HepG2 (cell line): ENCODE measurements around the gene CHRNG.

Source experiments
- CTCF ChIP-seq: sonication (generic); formaldehyde crosslinking; IDR thresholded peaks from 2 replicates; pipeline ENCODE4 v1.5.0; 2020; ENCODE audit warnings: mild to moderate bottlenecking, missing genetic modification reagents, moderate library complexity
- EP300 ChIP-seq, 3 experiments: sonication (generic) in 1 of 3; formaldehyde crosslinking in 1 of 3; IDR thresholded peaks; 2 replicates each; pipeline versions ENCODE4 v1.5.1 to v1.6.1; 2011 to 2020; ENCODE audit warnings: low read depth in 2 of 3, low read length in 2 of 3, borderline replicate concordance in 1 of 3, improper control_type of control experiment in 1 of 3, mild to moderate bottlenecking in 1 of 3, missing genetic modification reagents in 1 of 3, moderate library complexity in 1 of 3
- ERF ChIP-seq: IDR thresholded peaks from 2 replicates; pipeline ENCODE4 v1.6.1; 2018; ENCODE audit warnings: missing biosample characterization, missing genetic modification reagents
- GATA4 ChIP-seq: sonication (generic); IDR thresholded peaks from 2 replicates; pipeline ENCODE4 v1.6.1; 2016; ENCODE audit warnings: antibody characterized with exemption, low read depth, borderline replicate concordance
- HDAC6 ChIP-seq: fragments of 200-600 bp; sonication (generic); IDR thresholded peaks from 2 replicates; pipeline ENCODE4 v1.7.0; 2017; ENCODE audit warnings: mild to moderate bottlenecking, antibody characterized with exemption, low read length, low read depth
- HOXA7 ChIP-seq: sonication (generic); formaldehyde crosslinking; IDR thresholded peaks from 2 replicates; pipeline ENCODE4 v1.8.1; 2022; ENCODE audit warnings: mild to moderate bottlenecking, missing genetic modification reagents, moderate library complexity
- KLF16 ChIP-seq, 2 experiments: sonication (generic) in 1 of 2; formaldehyde crosslinking in 1 of 2; IDR thresholded peaks; 2 replicates each; pipeline versions ENCODE4 v1.6.1 to v1.8.0; 2016 to 2023; ENCODE audit warnings: missing genetic modification reagents in 2 of 2, missing compliant biosample characterization in 1 of 2
- POLR2A ChIP-seq, 2 experiments: IDR thresholded peaks; 2 replicates each; pipeline ENCODE4 v1.6.1; 2011; ENCODE audit warnings: low read depth in 2 of 2, low read length in 2 of 2, mild to moderate bottlenecking in 1 of 2, moderate library complexity in 1 of 2; ENCODE audit not compliant: insufficient read depth in 1 of 2
- SOX6 ChIP-seq, 2 experiments: fragments of 450-650 bp in 1 of 2; sonication (generic) in 1 of 2; formaldehyde crosslinking in 1 of 2; IDR thresholded peaks; 2 replicates each; pipeline versions ENCODE4 v1.4.0 to v1.6.1; 2017 to 2020; ENCODE audit warnings: antibody characterized with exemption in 1 of 2, mild to moderate bottlenecking in 1 of 2, missing genetic modification reagents in 1 of 2
- TCF7L2 ChIP-seq: IDR thresholded peaks from 2 replicates; pipeline ENCODE4 v1.6.1; 2011; ENCODE audit warnings: mild to moderate bottlenecking, low read depth, low read length, moderate library complexity
- TMF1 ChIP-seq: sonication (generic); formaldehyde crosslinking; IDR thresholded peaks from 2 replicates; pipeline ENCODE4 v1.8.1; 2022; ENCODE audit warnings: low read depth, missing genetic modification reagents
- ZNF121 ChIP-seq: sonication (generic); formaldehyde crosslinking; IDR thresholded peaks from 2 replicates; pipeline ENCODE4 v1.5.0; 2020; ENCODE audit warnings: mild to moderate bottlenecking, missing genetic modification reagents
- ZSCAN22 ChIP-seq: sonication (generic); formaldehyde crosslinking; IDR thresholded peaks from 2 replicates; pipeline ENCODE4 v1.4.0; 2020; ENCODE audit warnings: mild to moderate bottlenecking, missing genetic modification reagents
- TF ChIP-seq, protein P1 (sequence below): sonication (generic); formaldehyde crosslinking; conservative IDR thresholded peaks from 2 replicates; pipeline ENCODE4 v1.4.0; 2020; ENCODE audit warnings: missing genetic modification reagents

DNA sequence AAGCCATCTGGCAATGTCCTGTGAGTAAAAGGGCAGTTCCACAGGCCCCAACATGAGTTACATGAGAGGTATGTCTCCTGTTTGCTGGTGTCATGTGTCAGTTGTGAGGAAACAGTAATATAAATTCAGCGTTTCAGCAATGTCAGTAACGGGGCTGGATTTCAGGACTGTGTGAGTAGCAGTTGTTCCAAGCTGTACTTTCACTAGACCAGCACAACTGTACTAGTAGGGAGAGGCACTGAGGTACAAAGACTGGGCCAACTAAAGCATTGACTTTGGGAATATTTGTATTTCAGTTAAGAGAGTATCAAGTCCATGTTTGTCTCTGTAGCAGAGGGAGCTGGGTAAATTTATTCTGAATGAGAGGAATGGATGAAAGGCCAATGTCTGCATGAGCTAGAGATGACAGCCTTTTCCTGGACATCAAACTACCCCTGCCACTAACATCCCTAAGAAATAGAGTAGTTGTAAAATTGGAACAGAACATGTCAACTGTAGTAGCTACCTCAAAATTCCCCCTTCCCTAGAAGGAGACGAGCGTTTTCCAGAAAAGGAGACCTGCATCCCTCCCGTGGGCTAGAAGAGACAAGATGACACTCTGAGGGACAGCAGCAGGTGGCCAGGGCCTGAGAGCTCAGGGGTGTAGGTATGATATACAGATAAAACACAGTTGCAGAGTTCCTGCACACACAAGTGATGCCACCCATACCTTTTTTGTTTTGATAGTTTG lies 35.3 kb downstream of the CHRNG start:
- TF ChIP-seq CTCF (CRISPR knock-in tag) (no peak), KLF16 (CRISPR knock-in tag; IDR thresholded peaks at IDR 0.05) (no peak), GATA4 (no peak), SOX6 (IDR thresholded peaks at IDR 0.05) (no peak), SOX6 (CRISPR knock-in tag; IDR thresholded peaks at IDR 0.05) (peak; percentile 9; the same call in 1 of the 2 replicates), TCF7L2 (no peak), ZSCAN22 (CRISPR knock-in tag) (no peak), HOXA7 (no peak), EP300 (IDR thresholded peaks at IDR 0.05; ENCODE audit: low read depth in 2 of 2, low read length in 2 of 2) (peak in 1 of 2 experiments; percentile 57; a peak in 1 of 4 replicates), EP300 (CRISPR knock-in tag; IDR thresholded peaks at IDR 0.05; ENCODE audit: borderline replicate concordance) (no peak), TMF1 (CRISPR knock-in tag) (no peak), POLR2A (IDR thresholded peaks at IDR 0.05; ENCODE audit: insufficient read depth in 1 of 2, low read depth in 2 of 2, low read length in 2 of 2) (peak; percentile 17 to 64; a peak in 2 of 4 replicates), ZNF121 (CRISPR knock-in tag) (no peak), HDAC6 (no peak), ERF (CRISPR knock-in tag) (no peak)
- TF ChIP-seq, protein P1, sequence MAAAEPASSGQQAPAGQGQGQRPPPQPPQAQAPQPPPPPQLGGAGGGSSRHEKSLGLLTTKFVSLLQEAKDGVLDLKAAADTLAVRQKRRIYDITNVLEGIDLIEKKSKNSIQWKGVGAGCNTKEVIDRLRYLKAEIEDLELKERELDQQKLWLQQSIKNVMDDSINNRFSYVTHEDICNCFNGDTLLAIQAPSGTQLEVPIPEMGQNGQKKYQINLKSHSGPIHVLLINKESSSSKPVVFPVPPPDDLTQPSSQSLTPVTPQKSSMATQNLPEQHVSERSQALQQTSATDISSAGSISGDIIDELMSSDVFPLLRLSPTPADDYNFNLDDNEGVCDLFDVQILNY, result no peak
